HG02610 (cell line): ENCODE results near the gene NELL1.
"Not testable (repeated sequence)": the region's sequence is repeated elsewhere in the genome, so short reads cannot be mapped to it uniquely, and the experiment has no call there.

Experiments used
- ATAC-seq: cut with Tn5 transposase; IDR thresholded peaks from one replicate; pipeline ENCODE4 v1.9.1; 2021; ENCODE audit warnings: mild to moderate bottlenecking, moderate library complexity; ENCODE audit not compliant: unreplicated experiment

Gene NELL1

GRCh38 chr11:21179770-21180169, 510.4 kb downstream of the NELL1 start:
- no peak for ATAC-seq

GRCh38 chr11:21180182-21180581, 510.8 kb downstream of the NELL1 start:
- ATAC-seq: no peak

GRCh38 chr11:21185959-21186358, 516.6 kb downstream of the NELL1 start:
- no peak for ATAC-seq

- no peak for ATAC-seq
Observed at GRCh38 chr11:21190181-21190580, 520.8 kb downstream of the NELL1 start.

GRCh38 chr11:21195995-21196394, 526.6 kb downstream of the NELL1 start:
- ATAC-seq: no peak

- ATAC-seq: no peak
Observed at GRCh38 chr11:21198498-21198897, 529.1 kb downstream of the NELL1 start.

- no peak for ATAC-seq
Observed at GRCh38 chr11:21205205-21205604, 535.8 kb downstream of the NELL1 start.

- ATAC-seq: no peak
Observed at GRCh38 chr11:21225860-21226259, 556.5 kb downstream of the NELL1 start.

GRCh38 chr11:21229224-21229623, 559.8 kb downstream of the NELL1 start:
- no peak for ATAC-seq

GRCh38 chr11:21250196-21250595, 580.8 kb downstream of the NELL1 start:
- no peak for ATAC-seq

GRCh38 chr11:21254055-21254454, 584.7 kb downstream of the NELL1 start:
- ATAC-seq: no peak

GRCh38 chr11:21254790-21255189, 585.4 kb downstream of the NELL1 start:
- ATAC-seq: no peak

GRCh38 chr11:21257461-21257860, 588.1 kb downstream of the NELL1 start:
- ATAC-seq: no peak

- no peak for ATAC-seq
Observed at GRCh38 chr11:21258414-21258813, 589.0 kb downstream of the NELL1 start.

- no peak for ATAC-seq
Observed at GRCh38 chr11:21260101-21260500, 590.7 kb downstream of the NELL1 start.

GRCh38 chr11:21262992-21263391, 593.6 kb downstream of the NELL1 start:
- ATAC-seq: no peak

- ATAC-seq: no peak
Observed at GRCh38 chr11:21264125-21264524, 594.7 kb downstream of the NELL1 start.

GRCh38 chr11:21268036-21268435, 598.6 kb downstream of the NELL1 start:
- ATAC-seq: no peak

GRCh38 chr11:21272139-21272538, 602.8 kb downstream of the NELL1 start:
- not testable (repeated sequence) for ATAC-seq

- no peak for ATAC-seq
Observed at GRCh38 chr11:21278840-21279239, 609.5 kb downstream of the NELL1 start.

- no peak for ATAC-seq
Observed at GRCh38 chr11:21285104-21285503, 615.7 kb downstream of the NELL1 start.

GRCh38 chr11:21289686-21290085, 620.3 kb downstream of the NELL1 start:
- ATAC-seq: no peak

- ATAC-seq: no peak
Observed at GRCh38 chr11:21295508-21295907, 626.1 kb downstream of the NELL1 start.

GRCh38 chr11:21301981-21302380, 632.6 kb downstream of the NELL1 start:
- ATAC-seq: no peak
